Transverse colon (tissue), 4 donors: ENCODE data around the gene CYSTM1. TPM values are rescaled to one million over a fixed set of nuclear protein-coding genes. Genes with fewer than 3 reads are reported as not detected.
A peak's percentile ranks its signal among the peaks of the same experiment; 100 is the strongest.

Source experiments
- DNase-seq: peaks from one replicate; pipeline ENCODE4 v3.0.0-alpha.2; 2019
- H3K27ac ChIP-seq, 4 donors: fragments of 200-600 bp; sonication (generic); 2 replicates each; pipeline ENCODE4 v1.5.1; 2016 to 2018; ENCODE audit warnings: inconsistent platforms in 4 of 4
- H3K27me3 ChIP-seq: fragments of 200-600 bp; sonication (generic); 2 replicates; pipeline ENCODE4 v1.5.1; 2017; ENCODE audit warnings: inconsistent platforms
- H3K36me3 ChIP-seq, 4 donors: fragments of 200-600 bp; sonication (generic); 2 replicates each; pipeline ENCODE4 v1.5.1; 2017 to 2019; ENCODE audit warnings: inconsistent platforms in 4 of 4
- H3K4me1 ChIP-seq, 4 donors: fragments of 200-600 bp; sonication (generic); 2 replicates each; pipeline ENCODE4 v1.5.1; 2017 to 2020; ENCODE audit warnings: inconsistent platforms in 4 of 4
- H3K4me3 ChIP-seq, 4 donors: fragments of 200-600 bp; sonication (generic); 1 replicate in 1 of 4; 2 replicates in 3 of 4; pipeline versions ENCODE4 v1.5.1 to v1.6.1; 2017 to 2019; ENCODE audit warnings: inconsistent platforms in 4 of 4
- H3K9me3 ChIP-seq, 2 donors: fragments of 200-600 bp; sonication (generic); 2 replicates each; pipeline ENCODE4 v1.5.1; 2017 to 2019; ENCODE audit warnings: inconsistent platforms in 2 of 2
- CTCF ChIP-seq, 5 experiments: fragments of 200-600 bp in 3 of 5; fragments of 450-650 bp in 2 of 5; sonication (generic) in 3 of 5; IDR thresholded peaks; 1 replicate in 2 of 5; 2 replicates in 3 of 5; pipeline ENCODE4 v1.5.1; 2016 to 2017; ENCODE audit warnings: antibody characterized with exemption in 5 of 5, inconsistent platforms in 3 of 5, mild to moderate bottlenecking in 2 of 5, moderate library complexity in 1 of 5
- EP300 ChIP-seq: sonication (generic); formaldehyde crosslinking; IDR thresholded peaks from one replicate; pipeline ENCODE4 v1.6.1; 2017; ENCODE audit warnings: antibody characterized with exemption, low read depth
- POLR2A ChIP-seq: fragments of 450-650 bp; IDR thresholded peaks from one replicate; pipeline ENCODE4 v1.6.1; 2016; ENCODE audit warnings: antibody characterized with exemption, mild to moderate bottlenecking, moderate library complexity
- POLR2AphosphoS5 ChIP-seq, 3 donors: sonication (generic); formaldehyde crosslinking; IDR thresholded peaks; one replicate each; pipeline ENCODE4 v1.6.1; 2016; ENCODE audit warnings: antibody characterized with exemption in 3 of 3
- WGBS, 2 donors: methylation state at CpG; one replicate each; pipeline ENCODE4 v1.1.5; 2018; ENCODE audit warnings: low coverage in 1 of 2; 5-methylcytosine and 5-hydroxymethylcytosine counted together
- in situ Hi-C, 4 donors: fragments of 200-750 bp; cut with MboI; loops; one replicate each; pipeline versions ENCODE4 v1.15.0 to v1.15.1; 2017; ENCODE audit warnings: low sequenced_read_pairs in 3 of 4, low pct_ligation_motif_present in 1 of 4, low pct_unique_long_range_greater_than_20kb in 1 of 4
- intact Hi-C: fragments of 100-400 bp; cut with DNase I; formaldehyde crosslinking; loops from one replicate; pipeline ENCODE4 v1.15.1; 2023; ENCODE audit warnings: low total_unique reads
- total RNA-seq, 4 donors: library from RNA; depleted of rRNA; stranded (reverse); fragments of >200 nt; gene quantifications; one replicate each; pipeline ENCODE4 v1.1.0, GENCODE V29; 2016

Gene CYSTM1
- total RNA-seq, 4 donors from 2014 or later = 32.8 to 264 (median 107) TPM

GRCh38 chr5:140214831-140215230 is 39.8 kb downstream of the CYSTM1 start:
- Histone ChIP-seq H3K4me1 (peaks cover 8 to 44% (median 35%) of the 10 kb centered on the region in 4 donors), H3K27me3 (no peaks in the 10 kb centered on the region), H3K36me3 (no peaks in the 10 kb centered on the region), H3K9me3 (no peaks in the 10 kb centered on the region), H3K4me3 (no peak overlapping the region), H3K27ac (no peak overlapping the region)
- no peak for TF ChIP-seq CTCF (IDR thresholded peaks at IDR 0.05)
- TF ChIP-seq EP300 = no peak
- TF ChIP-seq POLR2A = no peak
- no peak for TF ChIP-seq POLR2AphosphoS5 (IDR thresholded peaks at IDR 0.05)
- 78 to 86% methylated on average over 2 to 4 of the region's 4 CpGs for WGBS, 2 donors
- in situ Hi-C loops = no loop called here
- peak; percentile 38 for DNase-seq
- intact Hi-C loops = no loop called here

- Histone ChIP-seq H3K36me3 (no peaks in the 10 kb centered on the region), H3K27me3 (no peaks in the 10 kb centered on the region), H3K27ac (no peak overlapping the region), H3K4me3 (no peak overlapping the region), H3K9me3 (no peaks in the 10 kb centered on the region), H3K4me1 (peaks cover 12 to 49% (median 40%) of the 10 kb centered on the region in 4 donors)
- TF ChIP-seq CTCF (IDR thresholded peaks at IDR 0.05) (no peak), POLR2AphosphoS5 (IDR thresholded peaks at IDR 0.05) (no peak), POLR2A (no peak), EP300 (no peak)
- DNase-seq = no peak
- intact Hi-C loops (no loop called here), in situ Hi-C loops (no loop called here)
- 82% methylated on average over 1 of the region's 1 CpG; no CpG with 5 or more reads in 1 of the 2 donors for WGBS, 2 donors
Observed at GRCh38 chr5:140215276-140215675, 40.3 kb downstream of the CYSTM1 start.

GRCh38 chr5:140216478-140217074 is 41.6 kb downstream of the CYSTM1 start:
- 46 to 57% methylated on average over 1 to 5 of the region's 5 CpGs for WGBS, 2 donors
- Histone ChIP-seq H3K36me3 (no peaks in the 10 kb centered on the region), H3K4me3 (no peak overlapping the region), H3K4me1 (peaks cover 18 to 62% (median 50%) of the 10 kb centered on the region in 4 donors), H3K9me3 (no peaks in the 10 kb centered on the region), H3K27ac (peak overlapping the region; percentile 59 to 73 (median 68)), H3K27me3 (no peaks in the 10 kb centered on the region)
- in situ Hi-C loops (no loop called here), intact Hi-C loops (no loop called here)
- TF ChIP-seq POLR2AphosphoS5 (IDR thresholded peaks at IDR 0.05) (no peak), CTCF (IDR thresholded peaks at IDR 0.05) (no peak), EP300 (no peak), POLR2A (no peak)
- no peak for DNase-seq

GRCh38 chr5:140217299-140218026 is 42.5 kb downstream of the CYSTM1 start:
- in situ Hi-C loops = no loop called here
- H3K36me3 ChIP-seq = no peaks in the 10 kb centered on the region
- H3K4me1 ChIP-seq = peaks cover 22 to 71% (median 59%) of the 10 kb centered on the region in 4 donors
- H3K9me3 ChIP-seq = no peaks in the 10 kb centered on the region
- TF ChIP-seq CTCF (IDR thresholded peaks at IDR 0.05) (no peak), POLR2A (no peak), EP300 (no peak), POLR2AphosphoS5 (IDR thresholded peaks at IDR 0.05) (no peak)
- WGBS, 2 donors = 100% methylated on average over 1 of the region's 1 CpG; no CpG with 5 or more reads in 1 of the 2 donors
- no peak for DNase-seq
- H3K4me3 ChIP-seq = no peak overlapping the region
- H3K27me3 ChIP-seq = no peaks in the 10 kb centered on the region
- intact Hi-C loops = no loop called here
- H3K27ac ChIP-seq = peak overlapping the region in 3 of 4 donors; percentile 68 to 73 (median 69)
